H1 (cell line): ENCODE results near the gene GPSM1. TPM values are rescaled to one million over a fixed set of nuclear protein-coding genes. Genes with fewer than 3 reads are reported as not detected.

Experiments used
- BCL11A ChIP-seq, 2 experiments: IDR thresholded peaks; one replicate each; pipeline ENCODE4 v1.6.1; 2011; ENCODE audit warnings: low read depth in 2 of 2, low read length in 2 of 2, mild to moderate bottlenecking in 2 of 2
- BRCA1 ChIP-seq: IDR thresholded peaks from 2 replicates; pipeline ENCODE4 v1.6.1; 2012; ENCODE audit warnings: low read depth, low read length, improper control_type of control experiment
- POLR2A ChIP-seq, 2 experiments: IDR thresholded peaks; 1 replicate in 1 of 2; 2 replicates in 1 of 2; pipeline ENCODE4 v1.6.1; 2011; ENCODE audit warnings: low read depth in 2 of 2, low read length in 2 of 2, mild to moderate bottlenecking in 2 of 2; ENCODE audit errors: control extremely low read depth in 1 of 2
- RAD21 ChIP-seq, 2 experiments: IDR thresholded peaks in 1 of 2; conservative IDR thresholded peaks in 1 of 2; 2 replicates each; pipeline ENCODE4 v1.6.1; 2011; ENCODE audit warnings: low read depth in 2 of 2, low read length in 2 of 2, improper control_type of control experiment in 1 of 2, inconsistent platforms in 1 of 2, mild to moderate bottlenecking in 1 of 2, moderate library complexity in 1 of 2
- RNF2 ChIP-seq: fragments of 200-900, 300-1000 bp; sonication (generic); IDR thresholded peaks from 2 replicates; pipeline ENCODE4 v1.7.1; 2016; ENCODE audit warnings: borderline replicate concordance, low read depth, mild to moderate bottlenecking, antibody characterized with exemption, low read length; ENCODE audit not compliant: poor library complexity, severe bottlenecking; ENCODE audit errors: missing control alignments
- TCF12 ChIP-seq: IDR thresholded peaks from 2 replicates; pipeline ENCODE4 v1.6.1; 2011; ENCODE audit warnings: low read depth, mild to moderate bottlenecking, low read length
- TEAD4 ChIP-seq: IDR thresholded peaks from 2 replicates; pipeline ENCODE4 v1.6.1; 2012; ENCODE audit warnings: low read depth, low read length, inconsistent platforms, mixed read lengths
- polyA plus RNA-seq, 7 experiments: library from polyadenylated mRNA; depleted of rRNA in 3 of 7; stranded (reverse) in 5 of 7; unstranded in 2 of 7; fragments of >200 nt in 5 of 7; fragments of 200-250 nt in 2 of 7; gene quantifications; 1 replicate in 5 of 7; 2 replicates in 1 of 7; 4 replicates in 1 of 7; pipeline versions ENCODE4 v1.2.1 to v1.2.3, GENCODE V29; 2011 to 2013; ENCODE audit warnings: missing spikeins in 2 of 7, mixed read lengths in 2 of 7
- total RNA-seq: library from RNA; stranded (reverse); fragmentation: NEBNext Ultra II Directional; extraction: Animal tissue kit (Norgen Biotek cat#: 25700); gene quantifications from 2 replicates; pipeline ENCODE4 v1.2.1, GENCODE V29; 2021

Gene GPSM1
- total and polyA plus RNA-seq, 2 of the 8 experiments (the other 6 are each of a cell fraction or from before 2014, with no cell fraction given) = 12.8 to 18.0 TPM

GRCh38 chr9:136341042-136341655 lies 13.8 kb downstream of the GPSM1 start (continued):
- no peak for TF ChIP-seq BRCA1
- TF ChIP-seq POLR2A (IDR thresholded peaks at IDR 0.05; ENCODE audit: control extremely low read depth in 1 of 2, low read depth in 2 of 2, low read length in 2 of 2) = no peak
- TF ChIP-seq RNF2 = no peak
- TF ChIP-seq BCL11A (IDR thresholded peaks at IDR 0.05; ENCODE audit: low read depth in 2 of 2, low read length in 2 of 2) = no peak
- no peak for TF ChIP-seq TCF12
- no peak for TF ChIP-seq TEAD4
- TF ChIP-seq RAD21 (IDR thresholded peaks at IDR 0.05 in 1 of 2, conservative IDR thresholded peaks at IDR 0.05 in 1 of 2; ENCODE audit: low read depth in 2 of 2, low read length in 2 of 2) = no peak
